ENCODE data around the gene TGFB2.

Gene TGFB2

DNA sequence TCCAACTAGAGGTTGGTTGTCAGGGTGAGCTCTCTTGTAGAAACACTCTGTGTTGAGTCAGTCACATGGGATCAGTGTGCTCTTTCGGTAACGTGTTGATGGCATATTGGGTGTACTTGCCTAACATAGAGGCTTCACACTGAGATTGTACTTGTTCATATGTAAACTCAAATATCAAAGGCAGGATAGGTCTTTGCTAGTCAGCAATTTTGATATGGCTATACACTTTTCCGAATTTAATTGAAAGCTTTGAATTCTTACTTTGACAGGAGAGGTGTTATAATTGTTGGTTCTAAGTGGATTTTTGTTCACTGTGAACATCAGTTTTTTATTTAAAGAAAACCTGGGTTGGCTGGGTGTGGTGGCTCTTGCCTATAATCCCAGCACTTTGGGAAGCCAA, 16.4 kb upstream of the TGFB2 start:
- no peak for DNase-seq
- in situ Hi-C loops (cut with MboI; ENCODE audit: low pct_unique_long_range_greater_than_20kb, low sequenced_read_pairs), result no loop called here

DNA sequence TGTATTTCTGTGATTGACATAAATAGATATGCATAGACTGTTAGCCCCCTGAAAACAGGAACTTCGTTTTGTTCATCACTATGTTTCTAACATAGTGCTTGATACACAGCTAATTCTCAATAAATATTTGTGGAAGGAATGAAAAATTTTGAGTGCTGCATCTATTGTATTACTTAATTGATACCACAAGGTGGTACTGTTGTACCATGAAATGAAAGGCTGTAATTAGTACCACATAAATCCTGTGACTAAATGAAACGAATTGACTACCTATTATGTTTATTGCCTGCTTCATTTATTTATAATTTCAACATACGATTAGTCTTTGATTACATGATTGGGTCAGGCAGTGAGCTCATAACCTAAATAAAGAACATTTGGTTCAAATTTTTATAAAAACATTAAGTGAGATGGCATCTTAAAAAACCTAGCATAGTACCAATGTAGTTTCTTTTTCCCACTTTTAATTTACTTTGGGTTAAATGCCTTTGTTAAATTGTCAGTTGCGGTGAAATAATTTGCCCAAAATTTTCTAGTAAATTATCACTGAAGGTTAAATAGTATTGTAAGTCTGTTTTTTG, 15.0 kb upstream of the TGFB2 start:
- in situ Hi-C loops (cut with MboI; ENCODE audit: low pct_unique_long_range_greater_than_20kb, low sequenced_read_pairs), result no loop called here
- DNase-seq, result peak; percentile 46

DNA sequence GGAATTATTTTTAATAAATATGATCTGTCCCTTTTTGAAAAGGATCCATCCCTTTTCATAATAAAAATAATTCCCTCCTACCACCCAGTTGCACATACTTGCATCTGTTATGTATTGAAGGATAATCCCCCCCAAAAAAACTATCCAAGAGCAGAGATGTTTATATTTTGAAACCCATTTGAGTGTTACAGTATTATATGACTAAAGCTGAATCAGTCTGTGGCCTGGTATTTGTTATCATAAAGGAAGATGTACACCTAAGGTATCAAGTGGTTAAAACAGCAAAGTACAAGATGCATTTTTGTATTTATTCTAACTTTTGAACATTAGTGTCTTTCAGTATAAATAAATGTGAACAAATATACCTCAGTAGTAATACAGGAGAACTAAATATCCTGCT, 12.7 kb upstream of the TGFB2 start:
- in situ Hi-C loops (cut with MboI; ENCODE audit: low pct_unique_long_range_greater_than_20kb, low sequenced_read_pairs), result no loop called here
- no peak for DNase-seq

DNA sequence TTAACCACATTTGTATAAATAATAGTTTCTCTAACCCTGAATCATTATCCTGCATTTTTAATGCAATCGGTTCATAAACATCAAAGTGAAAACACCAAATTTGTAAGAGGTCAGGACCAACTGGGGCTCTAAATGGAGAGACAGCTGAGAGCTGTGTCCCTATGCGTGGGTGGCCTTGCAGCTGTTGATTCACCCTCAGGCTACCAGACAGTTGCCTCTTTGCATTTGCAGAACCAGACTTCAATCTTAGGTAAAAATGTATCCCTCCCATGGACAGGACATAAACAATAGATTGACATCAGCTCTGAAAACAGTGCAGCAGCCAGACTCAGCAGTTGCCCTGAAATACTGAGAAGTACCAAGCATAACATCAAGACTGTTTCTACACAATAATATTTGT, 8.8 kb upstream of the TGFB2 start:
- in situ Hi-C loops (cut with MboI; ENCODE audit: low pct_unique_long_range_greater_than_20kb, low sequenced_read_pairs), result no loop called here
- no peak for DNase-seq

DNA sequence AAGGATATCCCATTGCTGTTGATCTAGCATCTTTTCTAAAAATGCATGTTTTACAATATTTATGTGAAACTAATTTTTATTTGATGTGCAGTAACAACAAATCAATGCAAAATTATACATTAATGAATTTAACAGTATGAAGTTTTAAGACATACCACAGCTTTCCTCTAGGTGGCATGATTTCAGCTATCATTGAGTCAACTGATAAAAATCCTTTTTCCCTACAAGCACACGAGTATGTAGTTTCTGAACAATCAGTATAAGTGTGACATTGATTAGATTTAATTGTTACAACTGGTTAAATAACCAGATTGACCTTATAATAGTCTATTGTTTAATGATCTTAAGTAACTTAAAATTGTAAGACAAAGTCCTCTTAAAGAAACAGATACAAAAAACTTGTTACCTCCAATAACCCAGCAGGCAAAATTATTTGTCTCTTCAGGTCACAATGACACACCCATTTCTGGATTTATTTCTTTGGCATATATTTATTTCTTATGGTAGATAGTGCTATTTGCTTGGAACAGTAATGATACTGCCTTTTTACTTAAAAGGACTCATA, 5.8 kb upstream of the TGFB2 start:
- DNase-seq, result peak; percentile 28
- in situ Hi-C loops (cut with MboI; ENCODE audit: low pct_unique_long_range_greater_than_20kb, low sequenced_read_pairs), result no loop called here

DNA sequence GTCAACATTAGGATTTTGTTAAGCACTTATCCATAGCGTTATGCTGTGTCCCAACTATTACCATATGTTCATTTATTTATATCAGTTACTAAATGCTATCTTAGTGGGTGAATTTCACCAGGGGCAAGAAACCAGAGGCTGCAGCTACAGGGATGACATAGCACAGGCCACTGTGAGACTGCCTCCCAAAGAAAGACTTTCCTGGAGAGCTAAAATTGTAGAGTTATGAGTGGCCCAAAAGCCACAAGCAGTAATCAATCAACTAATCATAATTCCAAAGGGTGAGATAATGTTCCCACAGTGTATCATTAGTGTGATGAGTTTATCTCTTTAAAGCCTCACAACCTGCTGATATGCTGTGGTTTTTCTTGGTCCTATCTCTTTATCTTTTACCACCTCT, 3.8 kb upstream of the TGFB2 start:
- no peak for DNase-seq
- in situ Hi-C loops (cut with MboI; ENCODE audit: low pct_unique_long_range_greater_than_20kb, low sequenced_read_pairs), result no loop called here

DNA sequence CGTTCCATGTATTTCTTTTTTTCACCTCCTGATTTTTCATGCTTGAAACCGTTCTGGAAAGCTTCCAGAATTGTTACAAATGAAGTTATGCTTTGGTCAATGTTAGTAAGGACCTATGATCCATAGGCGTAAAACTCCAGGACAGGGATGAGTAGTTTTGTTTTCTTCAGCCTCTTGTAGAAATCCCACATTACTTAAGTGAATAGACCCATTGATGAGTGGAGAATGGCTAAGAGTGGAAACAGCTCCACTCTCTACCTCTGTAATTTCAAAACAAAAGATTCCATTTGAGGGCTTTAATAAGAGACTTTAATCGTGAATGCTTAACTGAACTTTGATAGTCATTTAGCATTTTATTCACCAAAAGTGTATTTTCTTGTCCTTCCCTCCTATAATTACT, 3.0 kb upstream of the TGFB2 start:
- in situ Hi-C loops (cut with MboI; ENCODE audit: low pct_unique_long_range_greater_than_20kb, low sequenced_read_pairs), result no loop called here
- no peak for DNase-seq

DNA sequence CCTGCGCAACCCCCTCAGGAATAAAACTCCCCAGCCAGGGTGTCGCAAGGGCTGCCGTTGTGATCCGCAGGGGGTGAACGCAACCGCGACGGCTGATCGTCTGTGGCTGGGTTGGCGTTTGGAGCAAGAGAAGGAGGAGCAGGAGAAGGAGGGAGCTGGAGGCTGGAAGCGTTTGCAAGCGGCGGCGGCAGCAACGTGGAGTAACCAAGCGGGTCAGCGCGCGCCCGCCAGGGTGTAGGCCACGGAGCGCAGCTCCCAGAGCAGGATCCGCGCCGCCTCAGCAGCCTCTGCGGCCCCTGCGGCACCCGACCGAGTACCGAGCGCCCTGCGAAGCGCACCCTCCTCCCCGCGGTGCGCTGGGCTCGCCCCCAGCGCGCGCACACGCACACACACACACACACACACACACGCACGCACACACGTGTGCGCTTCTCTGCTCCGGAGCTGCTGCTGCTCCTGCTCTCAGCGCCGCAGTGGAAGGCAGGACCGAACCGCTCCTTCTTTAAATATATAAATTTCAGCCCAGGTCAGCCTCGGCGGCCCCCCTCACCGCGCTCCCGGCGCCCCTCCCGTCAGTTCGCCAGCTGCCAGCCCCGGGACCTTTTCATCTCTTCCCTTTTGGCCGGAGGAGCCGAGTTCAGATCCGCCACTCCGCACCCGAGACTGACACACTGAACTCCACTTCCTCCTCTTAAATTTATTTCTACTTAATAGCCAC, 696 bp downstream of the TGFB2 start:
- in situ Hi-C loops (cut with MboI; ENCODE audit: low pct_unique_long_range_greater_than_20kb, low sequenced_read_pairs), result no loop called here
- peak; percentile 56 for DNase-seq

DNA sequence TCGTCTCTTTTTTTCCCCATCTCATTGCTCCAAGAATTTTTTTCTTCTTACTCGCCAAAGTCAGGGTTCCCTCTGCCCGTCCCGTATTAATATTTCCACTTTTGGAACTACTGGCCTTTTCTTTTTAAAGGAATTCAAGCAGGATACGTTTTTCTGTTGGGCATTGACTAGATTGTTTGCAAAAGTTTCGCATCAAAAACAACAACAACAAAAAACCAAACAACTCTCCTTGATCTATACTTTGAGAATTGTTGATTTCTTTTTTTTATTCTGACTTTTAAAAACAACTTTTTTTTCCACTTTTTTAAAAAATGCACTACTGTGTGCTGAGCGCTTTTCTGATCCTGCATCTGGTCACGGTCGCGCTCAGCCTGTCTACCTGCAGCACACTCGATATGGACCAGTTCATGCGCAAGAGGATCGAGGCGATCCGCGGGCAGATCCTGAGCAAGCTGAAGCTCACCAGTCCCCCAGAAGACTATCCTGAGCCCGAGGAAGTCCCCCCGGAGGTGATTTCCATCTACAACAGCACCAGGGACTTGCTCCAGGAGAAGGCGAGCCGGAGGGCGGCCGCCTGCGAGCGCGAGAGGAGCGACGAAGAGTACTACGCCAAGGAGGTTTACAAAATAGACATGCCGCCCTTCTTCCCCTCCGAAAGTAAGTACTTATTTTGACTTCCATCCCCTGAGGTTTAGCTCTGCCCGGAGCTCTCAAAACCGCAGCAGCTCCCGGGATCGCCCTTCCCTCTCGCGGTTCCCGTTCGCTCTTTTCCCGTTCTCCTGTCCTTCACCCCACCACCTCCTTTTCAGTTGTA, 1.5 kb downstream of the TGFB2 start:
- in situ Hi-C loops (cut with MboI; ENCODE audit: low pct_unique_long_range_greater_than_20kb, low sequenced_read_pairs), result no loop called here
- peak; percentile 39 for DNase-seq

DNA sequence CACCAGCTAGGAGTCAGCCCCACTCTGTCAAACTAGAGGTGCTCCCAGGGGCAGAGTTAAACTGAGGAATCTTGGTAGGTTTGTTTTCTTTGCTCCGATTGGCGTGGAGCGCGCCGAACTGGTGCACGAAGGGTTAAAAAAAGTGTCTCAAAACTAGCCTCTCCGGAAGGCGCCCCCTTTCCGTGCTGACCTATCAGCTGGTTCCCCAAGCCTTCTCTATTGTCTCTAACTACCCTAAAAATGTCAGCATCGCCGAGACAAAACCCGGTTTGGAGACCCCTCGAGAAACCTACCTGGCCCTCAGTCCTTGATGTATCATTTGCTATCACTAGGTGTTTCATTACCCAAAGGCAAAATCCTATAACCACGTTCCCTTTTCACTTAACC, 2.2 kb downstream of the TGFB2 start:
- peak; percentile 14 for DNase-seq
- in situ Hi-C loops (cut with MboI; ENCODE audit: low pct_unique_long_range_greater_than_20kb, low sequenced_read_pairs), result no loop called here

DNA sequence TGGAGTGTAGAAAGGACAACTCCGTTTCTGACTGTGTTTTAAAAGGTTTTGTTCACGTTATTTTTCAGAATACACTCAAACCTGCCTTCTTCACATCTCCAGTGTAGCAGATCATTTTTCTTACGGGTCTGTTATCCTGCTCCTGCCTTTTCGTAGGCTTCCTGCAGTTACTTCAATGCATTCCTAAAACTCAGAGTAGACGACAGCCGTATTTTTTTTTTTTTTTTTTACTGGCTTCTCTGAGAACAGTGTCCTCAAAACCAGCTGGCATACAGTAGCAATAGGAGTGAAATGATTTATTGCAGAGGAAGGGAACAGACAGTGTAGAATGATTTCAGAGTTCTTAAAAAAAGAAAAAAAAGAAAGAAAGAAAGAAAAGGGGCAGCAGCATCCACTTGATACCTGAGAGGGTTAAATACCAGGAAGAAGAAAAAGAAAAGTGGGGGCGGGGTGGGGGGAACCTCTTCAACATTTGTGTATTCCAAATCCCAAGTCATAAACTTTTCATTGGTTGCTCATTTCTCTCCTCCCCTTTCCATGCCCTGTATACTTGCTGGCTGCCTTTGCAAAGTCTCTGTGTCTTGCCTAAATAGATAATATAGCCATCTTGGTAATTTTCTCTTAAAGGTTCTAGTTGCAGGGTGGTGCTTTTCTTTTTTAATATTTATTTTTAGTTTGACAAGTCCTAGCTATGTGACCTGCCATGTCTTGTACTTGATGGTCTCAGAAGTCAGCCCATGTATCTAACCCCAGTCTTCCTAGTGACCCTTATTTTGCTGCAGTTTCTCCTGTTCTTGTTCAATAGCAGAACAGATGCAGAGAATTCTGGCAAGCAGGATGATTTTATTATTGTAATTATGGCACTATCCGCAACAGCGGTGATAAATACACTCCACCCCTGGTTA, 2.8 kb downstream of the TGFB2 start:
- DNase-seq, result peak; percentile 9
- in situ Hi-C loops (cut with MboI; ENCODE audit: low pct_unique_long_range_greater_than_20kb, low sequenced_read_pairs), result no loop called here

DNA sequence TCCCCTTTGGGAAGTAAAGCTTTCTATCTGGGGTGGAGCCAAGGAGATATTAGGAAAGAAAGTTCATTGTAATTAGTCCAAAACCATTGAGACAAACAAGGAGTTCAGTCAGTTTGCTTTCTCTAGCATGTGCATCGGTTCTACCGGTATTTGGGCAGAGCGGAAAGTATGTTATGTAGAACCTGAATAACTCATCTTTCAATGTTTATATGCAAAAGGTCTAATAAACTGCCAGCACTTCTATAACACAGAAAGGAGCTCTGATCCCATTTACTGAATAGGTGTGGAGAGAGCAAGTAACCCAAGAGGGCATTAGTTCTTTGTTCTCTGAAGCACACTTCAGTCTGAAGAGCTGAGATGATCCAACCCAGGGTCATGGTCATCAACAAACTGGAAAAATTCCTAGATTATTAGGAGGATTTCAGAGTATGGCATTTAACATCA, 3.5 kb downstream of the TGFB2 start:
- in situ Hi-C loops (cut with MboI; ENCODE audit: low pct_unique_long_range_greater_than_20kb, low sequenced_read_pairs), result no loop called here
- no peak for DNase-seq

DNA sequence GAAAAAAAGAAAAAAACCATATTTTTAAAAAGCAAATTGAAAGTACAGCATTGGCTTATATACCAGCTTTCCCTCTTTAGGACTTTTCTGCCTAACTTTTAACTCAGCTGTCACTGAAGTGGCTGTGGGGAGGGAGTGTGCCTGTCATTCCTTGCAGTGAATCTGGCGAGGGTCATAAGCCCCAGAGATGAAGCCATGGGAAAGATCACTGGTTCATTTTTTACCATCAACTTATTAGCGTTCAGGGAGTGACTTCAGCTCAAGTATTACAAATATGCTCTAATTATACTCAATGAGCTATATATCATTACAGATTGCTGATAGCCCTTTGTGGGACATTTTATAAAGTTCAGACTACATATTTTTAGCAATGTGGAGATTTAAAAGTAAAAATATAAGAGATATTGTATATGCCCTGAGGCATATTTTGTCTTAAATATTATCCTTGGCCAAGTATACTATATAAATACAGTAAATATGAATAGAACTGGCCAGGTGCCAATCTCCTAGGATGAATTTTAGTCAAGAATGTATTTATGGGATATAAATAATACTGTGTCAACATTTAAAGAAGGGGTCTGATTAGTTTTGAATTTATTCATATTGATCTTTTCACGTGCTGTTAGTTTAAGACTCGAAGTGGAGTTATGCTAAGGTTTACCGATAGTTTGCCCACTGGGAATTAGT, 4.4 kb downstream of the TGFB2 start:
- DNase-seq, result no peak

DNA sequence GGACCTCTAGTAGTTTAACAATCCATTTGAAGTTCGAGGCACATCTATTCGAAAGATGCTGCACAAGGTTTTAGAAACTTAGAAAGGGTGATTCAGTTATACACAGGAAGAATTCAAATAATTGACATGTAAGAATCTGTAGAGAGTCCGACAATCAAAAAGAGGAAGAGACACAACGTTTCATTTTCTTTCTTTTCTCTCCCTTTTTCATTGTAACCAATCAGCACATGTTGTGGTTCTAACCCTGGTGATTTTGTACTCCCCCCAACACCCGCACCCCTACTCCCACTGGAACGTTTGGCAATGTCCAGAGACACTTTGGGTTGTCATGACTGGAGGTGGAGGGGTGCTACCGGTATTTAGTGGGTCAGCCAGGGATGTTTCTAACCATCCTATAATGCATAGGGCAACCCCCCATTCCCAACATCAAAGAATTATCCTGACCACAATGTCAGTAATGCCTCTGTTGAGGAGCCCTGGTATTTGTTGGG, 4.9 kb downstream of the TGFB2 start:
- no peak for DNase-seq
- in situ Hi-C loops (cut with MboI; ENCODE audit: low pct_unique_long_range_greater_than_20kb, low sequenced_read_pairs), result no loop called here

More for the DNA sequence above, 4.4 kb downstream of the TGFB2 start:
- in situ Hi-C loops (cut with MboI; ENCODE audit: low pct_unique_long_range_greater_than_20kb, low sequenced_read_pairs), result no loop called here

DNA sequence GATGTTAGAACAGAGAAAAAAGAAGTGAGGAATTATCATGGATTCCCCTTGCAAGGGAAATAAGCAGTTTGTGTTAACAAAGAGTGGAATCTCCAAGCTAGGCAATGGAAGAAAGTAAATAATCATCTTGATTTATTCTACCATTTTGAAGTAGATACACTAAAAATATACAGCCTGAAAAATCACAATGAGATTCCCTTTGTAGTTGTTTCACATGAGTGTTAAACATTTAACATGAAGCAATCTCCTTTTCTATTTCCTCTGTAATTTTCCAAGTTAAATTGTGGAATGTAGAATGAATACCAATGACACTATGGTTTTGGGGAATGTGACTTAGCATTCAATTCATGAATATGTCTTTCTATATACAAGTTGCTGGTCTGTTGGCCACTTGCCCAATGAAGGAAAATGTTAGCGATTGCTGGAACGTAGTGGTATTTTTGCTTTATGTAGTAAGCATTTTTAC, 5.7 kb downstream of the TGFB2 start:
- in situ Hi-C loops (cut with MboI; ENCODE audit: low pct_unique_long_range_greater_than_20kb, low sequenced_read_pairs), result no loop called here
- DNase-seq, result no peak

DNA sequence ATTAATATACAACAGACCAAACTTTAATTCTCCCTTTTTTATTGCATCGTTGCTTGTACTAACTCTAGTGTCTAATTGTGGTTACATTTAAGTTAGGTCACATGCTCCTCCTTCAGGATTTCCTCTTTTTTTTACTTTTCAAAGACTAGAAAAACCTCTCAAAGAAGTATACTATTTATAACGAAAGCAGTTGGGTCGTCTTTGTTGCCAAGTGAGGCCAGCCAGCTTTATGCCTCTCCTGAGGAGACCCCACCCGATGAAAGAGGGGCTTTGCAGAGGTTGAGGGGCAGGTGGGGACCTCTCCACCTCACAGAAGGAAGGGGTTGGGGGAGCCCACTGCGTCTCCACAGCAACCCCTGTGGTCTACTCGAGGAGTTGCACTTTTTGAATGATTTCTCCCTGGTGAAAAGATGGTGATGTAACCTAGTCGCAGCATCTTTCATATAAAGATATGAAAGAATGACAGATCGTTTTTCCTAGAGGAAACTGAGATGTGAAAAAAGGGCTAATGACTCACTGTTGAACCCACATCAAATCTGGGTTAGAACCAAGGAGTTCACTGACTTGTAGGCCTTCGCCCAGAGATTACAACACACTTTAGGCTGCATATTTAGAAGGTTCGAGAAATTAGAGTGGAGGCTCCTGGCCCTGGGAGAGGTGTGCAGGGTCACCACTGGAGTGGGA, 6.4 kb downstream of the TGFB2 start:
- in situ Hi-C loops (cut with MboI; ENCODE audit: low pct_unique_long_range_greater_than_20kb, low sequenced_read_pairs), result no loop called here
- peak; percentile 62 for DNase-seq

DNA sequence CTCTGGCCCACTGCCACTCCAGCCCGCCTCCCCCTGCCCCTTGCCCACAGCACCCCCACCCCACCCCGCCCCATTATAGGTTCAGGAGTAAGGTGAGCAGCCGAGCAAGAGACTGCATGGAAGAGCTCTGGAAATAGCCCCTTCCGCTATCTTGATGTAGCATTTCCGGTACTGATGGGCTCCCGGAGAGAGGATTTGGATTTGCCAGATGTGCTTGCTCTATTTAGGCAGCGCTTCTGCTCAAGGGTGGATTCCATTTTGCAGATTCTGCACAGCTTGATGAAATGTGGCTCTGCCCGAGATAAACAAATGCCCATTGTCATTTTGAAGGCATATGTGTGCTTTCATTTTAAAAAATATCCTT, 6.9 kb downstream of the TGFB2 start:
- DNase-seq, result no peak
- in situ Hi-C loops (cut with MboI; ENCODE audit: low pct_unique_long_range_greater_than_20kb, low sequenced_read_pairs), result no loop called here

DNA sequence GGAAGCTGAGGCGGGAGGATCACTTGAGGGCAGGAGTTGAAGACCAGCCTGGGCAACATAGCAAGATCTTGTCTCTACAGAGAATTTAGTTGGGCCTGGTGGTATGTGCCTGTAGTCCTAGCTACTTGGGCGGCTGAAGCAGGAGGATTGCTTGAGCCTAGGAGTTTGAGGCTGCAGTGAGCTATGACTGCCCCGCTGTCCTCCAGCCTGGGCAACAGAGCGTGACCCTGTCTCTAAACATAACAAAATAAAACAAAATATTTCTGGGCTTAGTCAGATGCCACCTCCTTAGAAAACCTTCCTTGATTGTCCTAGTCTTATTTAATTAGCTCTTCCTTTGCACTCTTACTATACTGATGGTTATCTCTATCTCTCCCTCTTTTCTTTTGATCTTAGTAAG, 8.5 kb downstream of the TGFB2 start:
- DNase-seq, result no peak
- in situ Hi-C loops (cut with MboI; ENCODE audit: low pct_unique_long_range_greater_than_20kb, low sequenced_read_pairs), result no loop called here
